Kidney tubule cell (primary cell): ENCODE results near the gene RBM34.
"Not testable (repeated sequence)": the region's sequence is repeated elsewhere in the genome, so short reads cannot be mapped to it uniquely, and the experiment has no call there.

Experiments
- DNase-seq: peaks from one replicate; pipeline ENCODE4 v3.0.0-alpha.2; 2018; ENCODE audit warnings: low spot score

RBM34 gene

GRCh38 chr1:235160957-235161684 is at the start of gene RBM34:
TSS of gene RBM34 (minus strand) at chr1:235161250. CDS start at chr1:235161226, 24 bp downstream.
- peak; percentile 94 for DNase-seq

DNA sequence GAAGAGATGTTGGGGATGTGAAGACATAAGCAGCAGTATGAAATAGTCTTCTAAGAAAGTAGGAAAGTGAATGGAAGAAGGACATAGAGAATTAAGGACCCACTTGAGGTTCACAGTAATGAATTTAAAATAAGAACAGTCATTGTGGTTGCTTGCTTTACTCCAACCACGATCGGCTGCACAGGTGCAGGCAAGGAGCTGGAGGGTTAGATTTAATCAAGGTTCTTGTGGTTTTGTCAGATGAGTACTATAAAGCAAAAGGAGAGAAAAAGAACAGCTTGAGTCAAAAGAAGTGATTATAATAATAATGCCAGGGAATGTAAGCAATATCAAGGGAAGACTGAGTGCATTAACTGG is 46.1 kb upstream of the RBM34 start:
- no peak for DNase-seq

DNA sequence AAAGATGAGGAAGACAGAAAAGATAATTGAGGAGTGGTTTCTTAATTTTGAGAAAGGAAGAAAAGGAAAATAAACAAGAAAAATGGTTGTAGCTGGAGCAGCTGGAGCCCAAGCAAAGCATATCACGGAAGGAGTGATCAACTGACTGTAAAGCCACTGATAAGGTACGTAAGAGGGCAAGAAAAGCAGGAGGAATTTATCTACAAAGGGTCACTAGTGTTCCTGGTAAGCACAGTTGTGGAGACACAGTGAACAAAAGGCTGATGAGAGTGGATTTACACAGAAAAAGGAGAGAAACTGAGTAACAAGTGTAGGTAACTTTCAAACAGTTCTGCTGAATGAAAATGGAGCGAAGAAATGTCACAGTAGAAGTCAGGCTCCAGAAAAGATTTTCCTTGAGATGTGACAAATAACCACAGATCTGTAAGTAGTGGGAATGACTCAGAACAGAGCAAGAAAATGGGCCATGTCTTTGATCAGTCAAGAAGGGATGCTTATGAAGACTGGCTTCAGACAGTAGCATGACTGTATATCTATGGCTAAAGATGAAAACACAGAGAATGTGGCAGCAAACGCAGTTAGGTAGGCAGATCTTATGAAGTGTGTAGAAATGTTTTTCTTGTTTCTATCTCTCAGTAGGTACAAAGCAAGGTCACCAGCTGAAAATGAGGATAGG is 45.6 kb upstream of the RBM34 start:
- peak; percentile 50 for DNase-seq

- DNase-seq: no peak
These were observed 44.6 kb upstream of the RBM34 start for GRCh38 chr1:235205687-235206086.

- no peak for DNase-seq
These were observed 42.4 kb upstream of the RBM34 start for GRCh38 chr1:235203428-235203827.

- DNase-seq: not testable (repeated sequence)
These were observed 41.4 kb upstream of the RBM34 start for GRCh38 chr1:235202447-235202846.

DNA sequence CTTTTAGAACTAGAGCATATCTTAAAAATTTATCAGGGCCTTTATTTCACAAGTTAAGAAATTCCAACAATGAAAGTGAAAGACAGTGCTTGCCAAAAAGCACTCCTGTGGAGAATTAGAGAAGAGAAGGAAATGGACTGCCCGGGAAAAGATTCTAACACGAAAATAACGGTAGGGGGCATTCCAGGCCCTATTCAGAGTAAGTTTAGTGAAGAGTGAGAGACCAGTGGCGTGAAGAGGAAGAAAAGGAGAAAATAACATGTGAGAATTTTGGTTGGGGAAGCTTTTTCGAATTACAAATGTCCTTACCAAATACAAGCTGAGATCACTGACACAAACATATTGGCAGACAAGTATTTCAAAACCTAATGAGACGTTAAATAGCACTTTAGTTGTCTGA is 38.4 kb upstream of the RBM34 start:
- peak; percentile 10 for DNase-seq

GRCh38 chr1:235190431-235190830 is 29.4 kb upstream of the RBM34 start:
- DNase-seq: no peak

- DNase-seq: no peak
These were observed 26.3 kb upstream of the RBM34 start for GRCh38 chr1:235187316-235187715.

DNA sequence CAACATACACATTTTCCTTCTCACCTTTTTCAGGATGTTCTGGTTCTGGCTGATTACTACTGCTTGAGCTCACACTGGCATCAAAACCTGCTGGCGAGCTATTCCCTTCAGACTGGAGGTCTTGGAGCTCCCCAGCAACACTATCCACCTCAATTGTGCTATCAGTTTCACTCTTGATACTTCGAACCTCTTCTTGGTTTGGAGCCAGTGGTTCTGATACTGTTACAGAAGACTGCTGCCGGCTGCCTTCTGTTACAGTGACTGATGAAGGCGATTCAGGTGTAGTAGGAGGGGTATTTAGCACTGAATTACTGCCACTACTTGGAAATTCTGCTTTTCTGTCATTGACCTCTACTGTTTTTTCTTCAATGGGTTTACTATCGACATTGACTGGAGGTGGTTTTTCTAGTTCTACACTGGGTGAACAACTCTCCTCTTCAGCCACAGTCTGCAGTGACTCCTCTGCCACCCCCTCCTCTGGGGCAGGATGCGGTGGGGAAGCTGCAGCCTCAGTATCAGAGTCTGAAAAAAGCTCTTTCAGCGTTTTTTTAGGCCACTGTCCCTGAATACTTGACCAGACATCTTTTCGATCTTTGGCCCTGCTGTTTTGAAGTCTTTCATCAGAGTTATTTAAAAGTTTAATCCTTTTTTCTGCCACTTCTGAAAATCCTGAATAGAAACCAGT is 20.7 kb upstream of the RBM34 start:
- DNase-seq: no peak

DNA sequence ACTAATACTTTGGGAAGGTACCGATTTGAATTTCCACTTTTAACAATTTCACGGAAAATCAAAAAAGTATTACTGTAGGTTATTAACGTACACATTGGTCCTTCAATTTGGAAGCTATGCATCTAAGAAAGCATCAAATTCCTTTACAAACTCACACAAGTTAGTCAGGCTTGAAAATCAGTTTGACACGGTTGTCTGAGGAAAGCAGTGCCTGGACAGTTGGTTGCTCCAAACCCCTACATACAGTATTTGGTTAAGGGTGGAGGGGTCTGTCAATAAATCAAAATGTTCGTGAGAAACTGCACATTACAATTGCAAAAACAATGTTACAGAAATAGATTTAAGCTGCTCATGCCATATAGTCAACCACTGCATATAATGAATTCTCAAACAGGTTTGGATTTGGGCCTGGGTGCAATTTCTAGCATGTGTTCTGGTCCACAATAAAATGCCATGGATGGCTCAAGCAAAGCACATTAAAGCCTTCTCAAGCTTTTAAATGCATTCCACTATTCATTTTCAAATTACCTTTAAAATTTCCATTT is 19.9 kb upstream of the RBM34 start:
- DNase-seq: no peak

GRCh38 chr1:235176486-235176885 is 15.4 kb upstream of the RBM34 start:
- DNase-seq: no peak

DNA sequence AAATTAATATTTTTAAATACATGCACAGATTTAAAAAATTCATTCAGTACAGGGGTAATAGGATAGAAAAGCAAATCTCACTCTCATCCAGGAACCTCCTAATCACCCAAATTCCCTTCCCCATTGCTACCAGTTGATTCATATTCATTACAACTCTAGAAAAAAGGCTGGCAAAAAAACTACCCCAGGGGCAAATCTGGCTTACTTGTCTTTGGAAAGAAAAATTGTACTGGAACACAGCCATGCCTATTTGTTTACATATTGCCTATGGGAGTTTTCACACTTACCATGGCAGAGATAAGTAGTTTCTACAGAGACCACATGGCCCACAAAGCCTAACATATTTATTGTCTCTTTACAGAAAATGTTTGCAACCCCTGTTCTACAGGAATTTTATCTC is 8.9 kb upstream of the RBM34 start:
- no peak for DNase-seq

DNA sequence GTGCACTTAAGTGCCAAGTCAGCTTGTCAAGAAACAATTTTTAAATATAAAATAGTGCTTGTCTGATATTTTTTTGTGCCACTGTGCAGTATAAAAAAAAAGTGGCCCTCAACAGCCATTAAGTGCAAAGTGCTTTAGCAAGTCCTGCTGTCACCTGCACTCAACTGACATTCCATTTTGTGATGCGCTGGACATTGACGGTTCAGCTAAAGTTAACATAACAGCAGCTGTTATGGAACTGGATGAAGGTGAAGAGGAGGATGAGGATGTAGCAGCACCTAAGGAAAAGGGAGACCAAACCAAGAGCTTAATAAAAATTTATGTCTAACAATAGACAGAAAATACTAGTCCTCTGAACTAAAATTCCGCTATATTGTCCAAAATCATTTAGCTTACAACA is 7.3 kb upstream of the RBM34 start:
- DNase-seq: no peak

GRCh38 chr1:235161685-235162327 is 756 bp upstream of the RBM34 start:
- no peak for DNase-seq

DNA sequence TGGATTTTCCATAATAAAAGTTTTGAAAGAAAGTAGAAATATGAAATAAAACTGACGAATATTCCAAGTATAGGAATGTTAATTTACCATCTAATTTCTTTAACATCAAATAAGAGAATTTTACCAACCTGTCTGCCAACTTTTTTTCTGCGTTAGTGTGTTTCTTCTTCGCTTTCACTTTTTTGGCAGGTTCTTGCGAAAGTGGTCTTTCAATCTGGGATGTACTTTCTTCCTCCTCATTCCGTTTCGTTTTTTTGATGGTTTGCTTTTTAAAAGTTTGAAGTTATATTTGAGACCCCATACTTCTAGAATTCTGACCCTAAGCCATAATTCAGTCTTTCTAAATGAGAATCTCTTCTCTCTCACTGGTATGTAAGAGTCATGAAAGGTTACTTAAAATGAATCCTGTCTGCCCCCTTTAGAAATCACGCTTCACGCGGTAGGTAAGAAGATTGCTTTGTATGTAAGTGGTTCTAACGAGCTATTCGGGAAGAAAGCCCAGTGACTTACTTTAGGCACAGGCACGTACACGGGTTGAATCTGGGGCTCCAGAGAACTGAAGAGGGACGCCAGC is 580 bp downstream of the RBM34 start:
- DNase-seq: no peak

DNA sequence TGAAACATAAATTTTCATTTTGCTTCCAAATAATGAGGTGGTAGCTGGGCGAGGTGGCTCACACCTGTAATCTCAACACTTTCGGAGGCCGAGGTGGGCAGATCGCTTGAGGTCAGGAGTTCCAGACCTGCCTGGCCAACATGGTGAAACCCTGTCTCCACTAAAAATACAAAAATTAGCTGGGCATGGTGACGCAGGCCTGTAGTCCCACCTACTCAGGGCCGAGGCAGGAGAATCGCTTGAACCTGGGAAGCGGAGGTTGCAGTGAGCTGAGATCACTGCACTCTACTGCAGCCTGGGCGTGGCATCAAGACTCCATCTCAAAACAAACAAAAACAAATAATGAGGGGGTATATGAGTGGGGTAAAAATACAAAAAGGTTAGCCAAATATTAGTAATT is 1.1 kb downstream of the RBM34 start:
- peak; percentile 10 for DNase-seq

- DNase-seq: not testable (repeated sequence)
These were observed 1.8 kb downstream of the RBM34 start for GRCh38 chr1:235159284-235159683.

- no peak for DNase-seq
These were observed 2.4 kb downstream of the RBM34 start for GRCh38 chr1:235158680-235159079.

DNA sequence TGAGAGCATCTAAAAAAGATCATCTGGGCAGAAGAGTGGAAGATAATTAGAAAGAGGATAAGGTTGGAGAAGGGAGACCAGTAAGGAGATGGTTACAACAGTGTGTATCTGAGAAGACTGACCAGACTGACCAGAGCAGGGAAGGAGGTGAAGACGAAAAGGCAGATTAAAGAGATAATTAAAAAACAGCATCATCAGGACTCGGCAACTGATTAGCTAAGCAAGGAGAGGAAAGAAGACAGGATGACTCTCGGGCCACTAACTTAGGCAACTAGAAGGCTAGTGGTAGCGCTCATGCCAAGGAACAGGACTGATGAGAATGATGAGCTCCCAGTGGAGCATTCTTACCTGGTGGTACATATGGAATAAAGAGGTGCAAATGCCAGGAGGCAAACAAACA is 3.9 kb downstream of the RBM34 start:
- DNase-seq: no peak

GRCh38 chr1:235156740-235157139 is 4.3 kb downstream of the RBM34 start:
- no peak for DNase-seq

DNA sequence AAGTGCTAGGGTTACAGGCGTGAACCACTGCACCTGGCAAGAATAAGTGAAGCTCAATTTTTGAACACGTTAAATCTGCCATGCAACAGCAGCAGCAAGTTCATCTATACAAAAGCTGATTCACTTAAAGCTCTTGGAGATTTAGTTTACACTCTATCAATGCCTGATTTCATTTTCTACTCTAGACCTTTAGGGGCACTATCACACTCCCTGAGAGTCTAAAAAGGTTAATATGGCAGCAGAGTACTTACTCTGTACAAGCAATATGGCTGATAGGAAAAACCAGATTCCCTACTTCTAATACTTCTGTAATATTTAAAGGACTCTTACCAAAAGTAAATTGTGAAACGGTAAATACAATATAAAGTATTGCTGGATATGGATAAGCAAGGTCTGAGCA is 4.8 kb downstream of the RBM34 start:
- DNase-seq: no peak
